SK-N-SH (cell line): ENCODE results near the gene LYPD8. TPM values are rescaled to one million over a fixed set of nuclear protein-coding genes. Genes with fewer than 3 reads are reported as not detected.

Experiments
- CTCF ChIA-PET: fragments of 300-600, 350-600 bp; formaldehyde crosslinking; extraction: SDS; loops from one replicate; lab custom pipeline; 2021; lab: Yijun Ruan, JAX
- POLR2A ChIA-PET: fragments of 350-600 bp; sonication (Branson Sonifier 250); formaldehyde crosslinking; extraction: SDS; loops from one replicate; lab custom pipeline; 2020; ENCODE audit warnings: antibody characterized with exemption, inconsistent platforms; lab: Yijun Ruan, JAX
- DNase-seq: peaks from one replicate; pipeline ENCODE4 v3.0.0; 2012
- H2AFZ ChIP-seq: fragments of 200-600 bp; sonication (generic); 2 replicates; pipeline ENCODE4 v1.8.1; 2016; ENCODE audit warnings: antibody characterized with exemption, mild to moderate bottlenecking, low read depth
- H3F3A ChIP-seq: fragments of 200-600 bp; sonication (generic); replicated peaks from 2 replicates; pipeline ENCODE3; 2016; ENCODE audit warnings: antibody characterized with exemption, mild to moderate bottlenecking; ENCODE audit not compliant: insufficient read depth
- H3K27ac ChIP-seq, 2 experiments: fragments of 200-500 bp in 1 of 2; fragments of 200-600 bp in 1 of 2; sonication (Bioruptor generic) in 1 of 2; sonication (generic), shearing (Covaris generic) in 1 of 2; 2 replicates each; pipeline versions ENCODE4 v1.5.1 to v1.6.1; 2014 to 2016; ENCODE audit warnings: low read depth in 2 of 2, inconsistent platforms in 1 of 2, low read length in 1 of 2, mild to moderate bottlenecking in 1 of 2, mixed read lengths in 1 of 2
- H3K27me3 ChIP-seq: fragments of 200-600 bp; sonication (generic), shearing (Covaris generic); 2 replicates; pipeline ENCODE4 v1.6.1; 2016; ENCODE audit warnings: mixed run types; ENCODE audit not compliant: insufficient read depth
- H3K36me3 ChIP-seq, 2 experiments: fragments of 200-500 bp in 1 of 2; fragments of 200-600 bp in 1 of 2; sonication (Bioruptor generic) in 1 of 2; sonication (generic) in 1 of 2; replicated peaks in 1 of 2; 2 replicates each; pipeline versions ENCODE3 to v1.5.1; 2014 to 2016; ENCODE audit warnings: low read length in 1 of 2, mild to moderate bottlenecking in 1 of 2; ENCODE audit not compliant: insufficient read depth in 2 of 2, control insufficient read depth in 1 of 2
- H3K4me1 ChIP-seq, 2 experiments: fragments of 200-500 bp in 1 of 2; fragments of 200-600 bp in 1 of 2; sonication (Bioruptor generic) in 1 of 2; sonication (generic), shearing (Covaris generic) in 1 of 2; 2 replicates each; pipeline versions ENCODE4 v1.5.1 to v1.6.1; 2014 to 2016; ENCODE audit warnings: low read depth in 1 of 2, low read length in 1 of 2, mixed run types in 1 of 2; ENCODE audit not compliant: insufficient read depth in 2 of 2, control insufficient read depth in 1 of 2
- H3K4me2 ChIP-seq: fragments of 200-600 bp; sonication (generic), shearing (Covaris generic); 2 replicates; pipeline ENCODE4 v1.6.1; 2017; ENCODE audit warnings: mixed run types
- H3K4me3 ChIP-seq, 2 experiments: fragments of 200-500 bp in 1 of 2; fragments of 200-600 bp in 1 of 2; sonication (Bioruptor generic) in 1 of 2; sonication (generic), shearing (Covaris generic) in 1 of 2; 2 replicates each; pipeline versions ENCODE4 v1.5.1 to v1.8.1; 2014 to 2016; ENCODE audit warnings: low read depth in 2 of 2, inconsistent platforms in 1 of 2, low read length in 1 of 2, mild to moderate bottlenecking in 1 of 2, mixed read lengths in 1 of 2, moderate library complexity in 1 of 2
- H3K79me2 ChIP-seq: fragments of 200-600 bp; sonication (generic); 2 replicates; pipeline ENCODE4 v1.8.1; 2017; ENCODE audit warnings: mild to moderate bottlenecking; ENCODE audit not compliant: insufficient read depth
- H3K9ac ChIP-seq: fragments of 200-600 bp; sonication (generic); 2 replicates; pipeline ENCODE4 v1.6.1; 2017; ENCODE audit warnings: mixed run types
- H3K9me2 ChIP-seq: fragments of 200-600 bp; sonication (generic); 2 replicates; pipeline ENCODE4 v1.6.1; 2017; ENCODE audit warnings: mixed run types
- H3K9me3 ChIP-seq: fragments of 200-600 bp; sonication (generic); 2 replicates; pipeline ENCODE4 v1.6.1; 2017; ENCODE audit warnings: mixed run types, mild to moderate bottlenecking, moderate library complexity
- H4K20me1 ChIP-seq: fragments of 200-600 bp; sonication (generic); 2 replicates; pipeline ENCODE4 v1.6.1; 2017; ENCODE audit warnings: mild to moderate bottlenecking, mixed run types; ENCODE audit not compliant: insufficient read depth
- CTCF ChIP-seq: fragments of 200-600 bp; sonication (generic); IDR thresholded peaks from 2 replicates; pipeline ENCODE4 v1.6.1; 2017; ENCODE audit warnings: antibody characterized with exemption, mild to moderate bottlenecking, moderate library complexity
- ELF1 ChIP-seq: IDR thresholded peaks from 2 replicates; pipeline ENCODE4 v1.4.0; 2012
- EZH2phosphoT487 ChIP-seq: fragments of 200-600 bp; sonication (generic); IDR thresholded peaks from 2 replicates; pipeline ENCODE4 v1.6.1; 2017; ENCODE audit warnings: low read depth, mixed run types, mild to moderate bottlenecking, antibody characterized with exemption, moderate library complexity, borderline replicate concordance
- FOSL2 ChIP-seq: IDR thresholded peaks from 2 replicates; pipeline ENCODE4 v1.4.0; 2012; ENCODE audit warnings: low read depth, mild to moderate bottlenecking, moderate library complexity, borderline replicate concordance
- JUND ChIP-seq: IDR thresholded peaks from 2 replicates; pipeline ENCODE4 v1.4.0; 2012
- MEF2A ChIP-seq: IDR thresholded peaks from 2 replicates; pipeline ENCODE4 v1.4.0; 2012; ENCODE audit warnings: low read depth, borderline replicate concordance
- MXI1 ChIP-seq: IDR thresholded peaks from 2 replicates; pipeline ENCODE4 v1.6.1; 2012; ENCODE audit warnings: mild to moderate bottlenecking, low read depth, low read length, improper control_type of control experiment
- NRF1 ChIP-seq: IDR thresholded peaks from 2 replicates; pipeline ENCODE4 v1.6.1; 2012; ENCODE audit warnings: low read depth, mild to moderate bottlenecking, low read length
- POLR2AphosphoS5 ChIP-seq: IDR thresholded peaks from 2 replicates; pipeline ENCODE4 v1.6.1; 2012; ENCODE audit warnings: low read depth, low read length
- RCOR1 ChIP-seq: fragments of 150-350 bp; IDR thresholded peaks from 2 replicates; pipeline ENCODE4 v1.6.1; 2017; ENCODE audit warnings: antibody characterized with exemption, low read length
- REST ChIP-seq: IDR thresholded peaks from 2 replicates; pipeline ENCODE4 v1.6.1; 2012; ENCODE audit warnings: mild to moderate bottlenecking, low read depth, low read length, moderate library complexity
- RFX5 ChIP-seq: IDR thresholded peaks from 2 replicates; pipeline ENCODE4 v1.6.1; 2012; ENCODE audit warnings: mild to moderate bottlenecking, improper control_type of control experiment, low read length
- SIN3A ChIP-seq: IDR thresholded peaks from 2 replicates; pipeline ENCODE4 v1.6.1; 2012; ENCODE audit warnings: low read depth, mild to moderate bottlenecking, low read length, moderate library complexity, borderline replicate concordance
- SMC3 ChIP-seq: IDR thresholded peaks from 2 replicates; pipeline ENCODE4 v1.6.1; 2012; ENCODE audit warnings: low read depth, low read length, improper control_type of control experiment
- TCF12 ChIP-seq: IDR thresholded peaks from 2 replicates; pipeline ENCODE4 v1.4.0; 2012
- TEAD4 ChIP-seq: IDR thresholded peaks from 2 replicates; pipeline ENCODE4 v1.4.0; 2012; ENCODE audit warnings: mild to moderate bottlenecking, borderline replicate concordance; ENCODE audit not compliant: insufficient read depth
- USF1 ChIP-seq: IDR thresholded peaks from 2 replicates; pipeline ENCODE4 v1.4.0; 2012; ENCODE audit warnings: low read depth, borderline replicate concordance
- USF2 ChIP-seq: fragments of 150-350 bp; IDR thresholded peaks from 2 replicates; pipeline ENCODE4 v1.6.1; 2017; ENCODE audit warnings: antibody characterized with exemption, low read length, low read depth, borderline replicate concordance
- YY1 ChIP-seq: IDR thresholded peaks from 2 replicates; pipeline ENCODE4 v1.4.0; 2012; ENCODE audit warnings: low read depth, mild to moderate bottlenecking
- ZBTB33 ChIP-seq: IDR thresholded peaks from 2 replicates; pipeline ENCODE4 v1.4.0; 2012; ENCODE audit warnings: low read depth, borderline replicate concordance
- WGBS: methylation state at CpG from one replicate; pipeline ENCODE4 v1.1.6; 2017; ENCODE audit warnings: low lambda C conversion rate; 5-methylcytosine and 5-hydroxymethylcytosine counted together
- polyA plus RNA-seq, 3 experiments: library from polyadenylated mRNA; depleted of rRNA; stranded (reverse); fragments of >200 nt; gene quantifications; 2 replicates each; pipeline ENCODE4 v1.2.3, GENCODE V29; 2012

Gene LYPD8
- polyA plus RNA-seq, 1 of the 3 experiments (the other 2 are of a cell fraction): 1.5 TPM

GRCh38 chr1:248756636-248757035 is 1.1 kb upstream of the LYPD8 start:
- ChIA-PET POLR2A (no interaction called here), CTCF (no interaction called here)
- no peaks in the 10 kb centered on the region for H3K27me3 ChIP-seq
- no peak overlapping the region for H3K4me2 ChIP-seq
- no peak overlapping the region for H3K27ac ChIP-seq
- TF ChIP-seq NRF1: no peak
- WGBS: 12% methylated on average over 5 of the region's 5 CpGs
- DNase-seq: no peak
- no peaks in the 10 kb centered on the region for H4K20me1 ChIP-seq
- H3K9me3 ChIP-seq: no peaks in the 10 kb centered on the region
- H3K9me2 ChIP-seq: no peaks in the 10 kb centered on the region
- H3K9ac ChIP-seq: no peak overlapping the region
- H2AFZ ChIP-seq: no peak overlapping the region
- H3K79me2 ChIP-seq: no peaks in the 10 kb centered on the region
- no peaks in the 10 kb centered on the region for H3K36me3 ChIP-seq
- no peaks in the 10 kb centered on the region for H3K4me1 ChIP-seq
- no peak overlapping the region for H3K4me3 ChIP-seq
- peaks cover 9% of the 10 kb centered on the region for H3F3A ChIP-seq

DNA sequence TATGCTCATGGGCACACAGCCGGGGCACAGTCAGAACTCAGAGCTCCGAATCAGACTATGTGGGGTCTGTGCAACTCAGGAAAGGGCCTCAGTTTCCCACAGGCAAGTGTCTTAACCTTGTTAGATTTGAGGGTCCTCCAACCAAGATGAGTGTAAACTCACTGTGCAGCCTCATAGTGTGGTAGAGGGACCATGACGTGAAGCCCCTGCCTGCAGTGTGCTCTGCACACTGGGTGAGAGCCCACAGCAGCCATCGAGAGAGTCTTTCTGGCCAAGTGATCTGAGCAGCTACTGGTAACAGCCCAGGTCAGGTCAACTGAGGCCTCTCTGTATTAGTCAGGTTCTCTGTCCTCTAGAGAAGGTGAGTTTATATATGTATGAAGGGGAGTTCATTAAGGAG is 592 bp upstream of the LYPD8 start:
- no peak for DNase-seq
- no peak overlapping the region for H3K4me3 ChIP-seq
- no peaks in the 10 kb centered on the region for H3K79me2 ChIP-seq
- no peaks in the 10 kb centered on the region for H4K20me1 ChIP-seq
- CTCF ChIA-PET: no interaction called here
- 0% methylated on average over 4 of the region's 4 CpGs for WGBS
- TF ChIP-seq MXI1: no peak
- no peak for TF ChIP-seq ELF1
- no peak for TF ChIP-seq TEAD4
- no peak for TF ChIP-seq SMC3
- TF ChIP-seq RFX5: no peak
- no peak for TF ChIP-seq ZBTB33
- no peak for TF ChIP-seq RCOR1
- no peak for TF ChIP-seq JUND
- no peak for TF ChIP-seq FOSL2
- no peak for TF ChIP-seq SIN3A
- no peak for TF ChIP-seq NRF1
- TF ChIP-seq CTCF: no peak
- TF ChIP-seq YY1: no peak
- no peak for TF ChIP-seq USF1
- no peak for TF ChIP-seq MEF2A
- TF ChIP-seq REST: no peak
- TF ChIP-seq USF2: no peak
- TF ChIP-seq TCF12: no peak
- TF ChIP-seq POLR2AphosphoS5: no peak
- TF ChIP-seq EZH2phosphoT487: no peak
- TF ChIP-seq, all 33 proteins: peak for 0
- H3K27me3 ChIP-seq: no peaks in the 10 kb centered on the region
- no peak overlapping the region for H3K27ac ChIP-seq
- H3K9me2 ChIP-seq: no peaks in the 10 kb centered on the region
- H3K9me3 ChIP-seq: no peaks in the 10 kb centered on the region
- H3K4me2 ChIP-seq: no peak overlapping the region
- H2AFZ ChIP-seq: no peak overlapping the region
- H3K4me1 ChIP-seq: no peaks in the 10 kb centered on the region
- H3F3A ChIP-seq: peaks cover 9% of the 10 kb centered on the region
- no peaks in the 10 kb centered on the region for H3K36me3 ChIP-seq
- H3K9ac ChIP-seq: no peak overlapping the region
- POLR2A ChIA-PET: no interaction called here
